Mucosa of gallbladder (tissue), 1 donor: ENCODE measurements around the gene NOTUM. TPM values are rescaled to one million over a fixed set of nuclear protein-coding genes. Genes with fewer than 3 reads are reported as not detected.

ENCODE experiments used
- DNase-seq: peaks from one replicate; pipeline ENCODE4 v3.0.0-alpha.2; 2020; ENCODE audit warnings: low spot score
- total RNA-seq: library from RNA; stranded (reverse); gene quantifications from one replicate; pipeline ENCODE4 v1.2.1, GENCODE V29; 2021
- donor health status: DM: no; HTN: no; CAD: no.

The NOTUM gene
- total RNA-seq, 1 donor from 2014 or later = 1.3 TPM

DNA sequence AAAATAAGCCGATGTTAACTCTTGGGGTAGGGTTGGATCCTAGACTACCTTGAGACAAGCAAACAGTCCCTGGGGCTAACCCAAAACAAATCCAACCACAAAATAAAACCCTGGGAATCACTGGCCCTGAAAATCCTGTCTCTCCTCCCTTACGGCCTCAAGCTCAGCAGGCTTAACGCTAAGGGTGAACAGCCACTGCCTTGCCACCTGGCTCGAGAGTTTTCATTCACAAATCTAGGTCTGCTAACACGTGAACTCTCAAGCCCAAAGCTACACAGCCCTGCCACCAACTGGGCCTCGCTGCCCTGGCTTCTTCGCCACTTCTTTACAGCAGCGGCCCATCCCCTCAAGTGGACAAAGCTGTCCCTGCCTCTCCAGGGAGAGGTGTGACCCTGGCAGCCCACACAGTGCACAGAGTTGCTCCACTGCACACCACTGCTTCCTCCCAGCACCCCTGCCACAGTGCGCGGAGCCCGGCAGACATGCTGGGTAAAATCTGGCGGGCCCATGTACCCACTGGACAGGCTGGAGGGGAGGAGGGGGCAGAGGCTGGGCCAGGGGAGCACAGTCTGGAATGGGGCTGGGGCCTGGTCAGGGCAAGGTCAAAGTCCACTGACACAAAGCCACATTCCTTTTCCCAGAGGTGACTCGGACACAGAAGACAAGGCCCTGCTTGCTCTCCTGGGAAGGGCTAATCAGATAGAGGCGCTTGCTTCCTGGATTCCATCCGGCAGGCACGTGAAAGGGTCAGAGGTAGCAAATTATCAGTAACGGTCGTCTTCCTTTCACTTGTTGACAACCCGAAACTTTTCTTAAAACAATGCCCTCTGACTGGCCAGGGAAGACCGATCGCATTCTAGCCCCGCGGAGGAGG is 50.8 kb downstream of the NOTUM start:
- DNase-seq = peak; percentile 57

DNA sequence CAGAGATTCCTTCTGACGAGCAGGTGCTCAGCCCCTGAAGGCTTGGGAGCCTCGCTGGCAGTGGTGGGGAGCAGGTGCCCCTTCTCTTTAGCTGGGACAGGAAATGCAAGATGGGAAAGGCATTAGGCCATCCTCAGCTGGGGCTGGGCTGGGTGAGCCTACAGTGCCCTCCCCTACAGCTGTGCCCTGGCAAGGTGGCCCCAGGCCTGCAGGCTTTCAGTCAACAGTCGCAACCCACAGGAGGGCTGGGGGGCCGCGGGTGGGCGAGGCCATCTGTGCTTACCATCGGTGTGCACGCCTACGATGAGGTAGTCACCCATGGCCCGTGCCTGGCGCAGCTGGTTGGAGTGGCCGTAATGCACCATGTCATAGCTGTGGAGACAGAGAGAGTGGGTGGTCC is 51.8 kb downstream of the NOTUM start:
- DNase-seq = no peak

DNA sequence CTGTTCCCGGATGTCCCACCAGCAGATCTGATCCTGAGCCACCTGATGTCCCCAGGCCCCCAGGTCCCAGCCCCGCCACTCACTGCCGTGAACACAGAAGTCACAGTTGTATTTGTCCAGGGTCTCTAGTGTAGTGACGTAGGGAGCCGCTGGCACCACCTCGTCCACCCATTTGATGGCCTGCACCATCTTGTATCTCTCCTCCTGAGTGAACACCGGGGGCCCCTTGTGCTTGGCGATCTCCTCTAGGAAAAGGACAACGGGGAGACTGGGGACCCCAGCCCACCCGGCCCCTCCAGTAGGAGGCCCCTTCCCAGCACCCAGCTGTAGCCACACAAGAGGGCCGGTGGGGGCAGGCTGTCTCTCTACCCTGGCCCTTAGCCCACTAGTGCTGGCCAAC is 52.2 kb downstream of the NOTUM start:
- no peak for DNase-seq

DNA sequence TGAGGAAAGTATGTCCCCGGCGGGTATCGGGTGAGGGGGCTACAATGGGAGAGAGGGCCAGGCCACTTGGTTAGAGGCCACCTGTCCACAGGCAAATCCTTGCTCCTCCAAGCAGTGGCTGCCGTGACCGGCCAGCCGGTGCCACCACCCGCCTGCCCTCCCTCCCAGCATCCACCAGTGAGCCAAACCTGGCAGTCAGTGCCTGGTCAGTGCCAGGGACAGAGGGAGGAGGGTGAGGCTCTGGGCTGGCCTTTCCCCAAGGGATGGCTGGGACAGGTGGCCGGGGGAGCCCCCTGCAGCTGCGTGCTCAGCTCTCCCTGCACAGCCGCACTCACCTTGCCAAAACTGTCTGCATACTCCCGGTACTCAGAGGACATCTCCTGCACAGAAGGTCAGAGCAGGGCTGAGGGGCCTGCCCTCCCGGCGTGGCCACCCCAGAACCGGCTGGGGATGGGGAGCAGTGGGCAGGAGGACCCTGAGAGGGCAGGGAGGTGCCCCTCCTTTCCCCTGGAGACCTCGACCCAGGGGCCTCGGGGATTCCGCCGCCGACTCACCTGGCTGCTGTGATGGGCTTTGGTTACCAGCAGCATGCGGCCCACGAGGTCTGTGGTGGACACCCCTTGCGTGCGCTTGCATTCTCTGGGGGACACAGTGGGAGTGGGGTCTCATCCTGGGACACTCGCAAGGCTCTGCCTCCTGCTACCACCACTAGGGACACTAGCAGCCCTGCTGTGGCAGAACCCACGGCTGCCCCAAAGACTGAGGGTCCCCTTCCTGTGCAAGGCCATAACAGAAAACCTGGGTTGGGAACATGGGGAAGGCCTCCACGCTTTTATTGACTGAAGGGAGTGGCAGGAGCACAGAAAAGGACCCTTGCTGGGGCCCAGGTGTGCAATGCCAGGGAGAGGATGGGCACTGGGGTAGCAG is 53.5 kb downstream of the NOTUM start:
- no peak for DNase-seq

DNA sequence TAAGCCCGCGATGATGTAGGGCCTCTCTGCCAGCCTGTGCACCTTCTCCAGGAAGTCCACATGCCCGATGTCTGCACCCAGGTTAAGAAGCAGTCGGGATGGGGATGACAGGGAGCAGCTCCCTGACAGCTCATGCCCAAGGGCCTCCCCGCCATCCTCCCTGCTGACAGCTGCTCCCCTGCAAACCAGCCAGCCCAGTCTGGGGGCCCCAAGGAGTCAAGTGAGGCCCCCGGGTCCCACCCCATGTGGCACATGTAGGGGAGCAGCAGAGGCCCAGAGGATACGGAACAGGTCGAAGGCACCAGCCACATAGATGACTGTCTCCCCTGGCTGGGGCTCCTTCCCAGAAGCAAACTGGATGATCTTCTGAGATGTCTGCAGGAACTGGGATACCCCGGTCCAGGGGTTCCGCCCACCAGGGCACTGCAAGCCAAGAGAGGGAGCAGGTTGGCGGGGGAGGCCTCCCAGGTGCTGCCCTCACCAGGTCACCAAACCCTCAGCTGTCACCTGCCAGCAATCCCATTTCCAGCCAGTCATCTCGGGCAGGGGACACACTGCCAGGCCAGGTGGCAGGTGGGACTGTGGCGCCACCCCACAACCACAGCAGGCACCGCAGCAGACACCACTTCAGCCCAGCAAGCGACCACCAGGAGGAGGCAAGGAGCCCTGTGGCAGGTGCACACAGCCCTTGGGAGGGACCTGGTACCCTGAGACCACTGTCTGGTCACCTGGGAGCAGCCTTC is 54.3 kb downstream of the NOTUM start:
- no peak for DNase-seq

DNA sequence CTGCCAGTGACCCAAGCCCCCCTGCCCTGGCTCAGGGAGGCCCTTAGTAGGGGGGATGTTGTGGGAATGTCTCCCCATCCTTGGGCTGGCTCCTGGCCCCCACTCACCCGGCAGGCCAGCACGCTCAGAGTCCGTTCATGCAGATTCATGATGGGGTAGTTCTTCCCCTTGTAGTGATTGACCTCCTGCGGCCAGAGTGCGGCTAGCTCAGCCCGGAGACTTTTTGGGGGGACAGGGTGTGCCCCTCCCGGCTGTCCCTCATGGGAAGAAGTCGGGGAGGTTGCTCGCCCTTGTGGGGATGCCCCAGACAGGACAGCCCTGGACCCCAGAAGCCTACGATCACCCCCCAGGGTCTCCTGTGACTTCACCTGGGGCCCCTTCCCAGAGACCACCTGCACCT is 55.0 kb downstream of the NOTUM start:
- DNase-seq = no peak

DNA sequence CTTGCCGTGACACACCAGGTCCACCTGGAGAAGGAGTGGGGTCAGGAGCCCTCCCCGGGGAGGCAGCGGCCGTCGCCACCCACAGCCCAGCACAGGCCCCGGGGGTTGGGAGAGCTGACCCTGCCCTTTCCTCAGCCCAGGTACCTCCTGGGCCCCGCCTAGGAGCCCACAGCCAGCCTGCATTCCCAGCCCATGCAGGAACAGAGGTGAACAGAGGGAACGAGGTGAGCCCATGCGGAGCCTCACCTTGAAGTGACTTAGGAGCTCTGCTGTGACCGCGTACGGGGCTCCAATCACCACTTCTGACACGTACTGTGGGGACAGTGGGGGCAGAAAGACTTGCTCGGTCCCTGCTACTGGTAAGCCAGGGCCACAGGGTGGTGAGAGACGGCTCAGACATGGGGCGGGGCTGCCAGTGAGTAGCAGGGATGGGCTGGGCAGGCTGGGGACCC is 55.5 kb downstream of the NOTUM start:
- no peak for DNase-seq

DNA sequence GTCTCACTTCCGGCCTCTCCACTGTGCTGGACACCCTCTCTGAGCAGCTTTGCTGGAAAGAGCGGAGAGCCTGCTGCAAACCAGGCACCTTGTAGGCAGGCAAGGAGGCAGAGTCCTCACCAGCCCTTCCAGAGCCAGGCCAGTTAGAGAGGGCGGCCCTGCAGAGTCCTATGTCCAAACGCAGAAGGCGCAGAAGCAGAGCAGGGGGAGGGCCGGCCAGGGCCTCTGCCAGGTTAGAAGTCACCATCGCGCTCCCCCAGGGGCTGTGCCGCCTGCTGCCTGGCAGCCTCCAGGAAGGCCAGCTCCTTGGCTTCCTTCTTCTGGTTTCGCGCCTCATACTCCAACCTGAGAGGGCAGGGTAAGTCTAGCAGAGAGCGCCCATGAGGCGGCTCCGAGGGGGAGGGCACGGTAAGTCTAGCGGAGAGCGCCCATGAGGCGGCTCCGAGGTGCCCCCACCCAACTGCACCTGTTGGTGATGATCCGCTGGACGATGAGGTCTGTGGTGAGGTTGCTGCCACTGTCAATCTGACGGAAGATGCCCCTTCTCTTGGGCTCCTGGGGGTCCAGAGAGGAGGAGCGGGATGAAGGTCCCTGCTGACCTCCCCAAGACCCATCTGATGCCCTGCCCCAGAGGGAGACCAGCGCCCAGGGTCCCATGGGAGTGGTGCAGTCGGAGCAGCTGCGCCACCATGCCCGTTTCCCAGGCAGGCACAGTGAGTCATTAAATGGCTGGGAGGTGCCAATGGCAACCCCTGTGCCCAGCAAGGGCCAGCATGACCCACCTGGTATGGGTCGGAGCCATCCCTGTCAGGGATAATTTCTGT is 56.2 kb downstream of the NOTUM start:
- DNase-seq = no peak

DNA sequence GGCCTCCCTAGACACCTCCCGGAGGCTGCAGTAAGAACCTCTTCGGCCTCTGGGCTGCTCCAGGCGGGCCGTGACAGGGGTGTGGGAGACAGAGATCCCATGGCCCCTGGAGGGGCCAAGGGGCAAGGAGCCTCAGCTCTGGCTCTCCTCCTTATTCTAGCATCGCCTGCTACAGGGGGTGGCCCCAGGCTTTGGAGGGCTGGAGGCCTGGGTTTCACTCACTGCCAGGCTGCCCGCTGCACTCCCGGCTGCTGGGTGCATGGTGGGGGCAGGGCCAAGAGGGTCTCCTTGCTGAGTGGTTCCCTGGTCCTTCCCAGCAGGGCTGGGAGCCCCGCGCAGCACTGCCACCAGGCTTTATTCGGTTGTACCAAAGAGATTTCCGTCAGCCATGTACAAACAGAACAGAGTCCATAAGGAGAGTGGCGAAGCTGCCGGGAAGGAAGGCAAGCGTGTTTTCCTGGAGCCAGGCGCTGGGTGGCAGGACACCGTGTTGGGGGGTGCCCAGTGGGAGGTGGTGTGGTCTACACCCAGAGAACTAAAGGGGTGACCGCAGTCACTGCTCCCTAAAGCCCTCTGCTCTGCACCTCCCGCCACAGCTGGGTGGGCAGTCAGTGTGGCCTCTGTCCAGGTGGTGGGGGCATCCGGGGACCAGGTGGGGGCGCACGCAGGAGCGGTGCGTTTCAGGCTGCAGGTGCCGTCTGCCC is 56.9 kb downstream of the NOTUM start:
- no peak for DNase-seq

DNA sequence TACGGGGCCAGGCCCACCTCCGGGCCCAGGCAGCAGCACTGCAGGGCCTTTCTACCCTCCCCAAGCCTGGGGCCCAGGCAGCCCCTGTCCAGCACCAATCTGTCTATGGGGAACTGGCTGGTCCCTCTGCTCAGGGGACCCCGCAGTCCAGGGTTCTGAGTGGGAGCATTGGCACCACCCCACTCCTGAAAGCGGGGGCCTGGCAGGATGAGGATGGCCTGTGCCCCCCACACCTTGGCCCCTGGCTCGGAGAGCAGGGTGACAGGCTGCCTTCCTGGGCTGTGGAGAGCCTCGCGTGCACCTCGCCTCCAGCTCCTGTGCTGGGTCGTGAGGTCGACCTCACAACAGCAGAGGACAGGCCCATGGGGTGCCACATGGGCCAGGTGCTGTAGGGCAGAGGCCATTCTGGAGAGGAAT is 57.6 kb downstream of the NOTUM start:
- DNase-seq = no peak

DNA sequence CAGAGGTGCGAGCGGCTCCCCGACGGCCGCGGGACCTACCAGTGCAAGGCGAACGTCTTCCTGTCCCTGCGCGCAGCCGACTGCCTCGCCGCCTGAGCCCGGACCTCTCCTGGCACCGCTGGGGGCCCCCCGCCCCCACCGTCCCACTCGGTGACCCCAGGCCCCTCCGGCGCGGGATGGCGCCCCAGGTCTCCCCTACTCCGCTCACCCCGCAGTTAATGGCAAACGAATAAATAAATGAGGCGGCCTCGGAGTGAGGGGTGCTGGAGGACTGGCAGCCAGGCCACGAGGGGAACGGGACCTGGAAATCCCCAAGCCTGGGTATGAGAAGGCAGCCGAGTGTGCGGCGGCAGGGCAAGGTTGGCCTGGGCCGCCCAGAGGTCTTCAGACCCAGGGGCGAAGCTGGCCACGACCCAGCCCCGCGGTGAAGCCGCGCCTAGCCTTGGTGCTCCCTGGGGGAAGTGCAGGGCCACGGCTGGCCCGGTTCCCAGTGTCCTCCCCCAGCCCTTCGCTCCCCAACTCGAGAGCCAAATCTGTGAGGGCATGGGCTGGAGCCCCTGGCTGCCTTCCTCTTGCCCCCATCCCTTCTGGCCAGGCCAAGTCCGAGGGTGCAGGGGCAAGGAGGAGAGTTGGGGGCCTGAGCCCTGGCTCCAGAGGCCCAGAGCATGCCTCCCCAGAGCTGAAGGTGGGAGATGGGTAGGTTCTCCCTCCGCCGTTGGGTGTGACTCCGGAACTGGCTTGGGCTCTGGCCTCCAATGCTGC is 58.2 kb downstream of the NOTUM start:
- no peak for DNase-seq

Other genes starting within 250 kb of the NOTUM start
- gene SLC25A10, start 248.9 kb downstream of the NOTUM start, total RNA-seq = 34.1 TPM
- gene GCGR, start 157.0 kb downstream of the NOTUM start, total RNA-seq = 0.20 TPM
- gene MCRIP1, start 127.9 kb downstream of the NOTUM start, total RNA-seq = 85.3 TPM
- not detected for gene PPP1R27, start 126.1 kb downstream of the NOTUM start, total RNA-seq
- 611 TPM for gene P4HB, start 100.7 kb downstream of the NOTUM start, total RNA-seq
- 340 TPM for gene ARHGDIA, start 89.8 kb downstream of the NOTUM start, total RNA-seq
- gene ALYREF, start 69.6 kb downstream of the NOTUM start, total RNA-seq = 48.1 TPM
- gene ANAPC11, start 69.5 kb downstream of the NOTUM start, total RNA-seq = 124 TPM
- gene NPB, start 58.9 kb downstream of the NOTUM start, total RNA-seq = 0.55 TPM
- 66.0 TPM for gene PCYT2, start 49.8 kb downstream of the NOTUM start, total RNA-seq
- gene SIRT7, start 43.0 kb downstream of the NOTUM start, total RNA-seq = 58.1 TPM
- gene MAFG, start 33.5 kb downstream of the NOTUM start, total RNA-seq = 31.6 TPM
- gene PYCR1, start 23.9 kb downstream of the NOTUM start, total RNA-seq = 12.6 TPM
- not detected for gene MYADML2, start 14.0 kb downstream of the NOTUM start, total RNA-seq
- gene ASPSCR1, start 16.4 kb upstream of the NOTUM start, total RNA-seq = 45.4 TPM
- gene CENPX, start 61.7 kb upstream of the NOTUM start, total RNA-seq = 43.4 TPM
- gene LRRC45, start 62.1 kb upstream of the NOTUM start, total RNA-seq = 26.4 TPM
- gene RAC3, start 70.5 kb upstream of the NOTUM start, total RNA-seq = 8.9 TPM
- gene DCXR, start 76.5 kb upstream of the NOTUM start, total RNA-seq = 102 TPM
- 51.6 TPM for gene RFNG, start 90.6 kb upstream of the NOTUM start, total RNA-seq
- gene GPS1, start 90.7 kb upstream of the NOTUM start, total RNA-seq = 107 TPM
- 92.4 TPM for gene DUS1L, start 104.6 kb upstream of the NOTUM start, total RNA-seq
- gene FASN, start 137.0 kb upstream of the NOTUM start, total RNA-seq = 181 TPM